Stimulated activated CD4-positive, alpha-beta T cell treated with anti-CD3 and anti-CD28 coated beads, Interleukin-4, amount 100 ng/mL, for 1 hour (primary cell): ENCODE results near the gene ABL1.

Source experiments
- DNase-seq: peaks from one replicate; pipeline ENCODE4 v3.0.0-alpha.2; 2020

ABL1 gene

DNA sequence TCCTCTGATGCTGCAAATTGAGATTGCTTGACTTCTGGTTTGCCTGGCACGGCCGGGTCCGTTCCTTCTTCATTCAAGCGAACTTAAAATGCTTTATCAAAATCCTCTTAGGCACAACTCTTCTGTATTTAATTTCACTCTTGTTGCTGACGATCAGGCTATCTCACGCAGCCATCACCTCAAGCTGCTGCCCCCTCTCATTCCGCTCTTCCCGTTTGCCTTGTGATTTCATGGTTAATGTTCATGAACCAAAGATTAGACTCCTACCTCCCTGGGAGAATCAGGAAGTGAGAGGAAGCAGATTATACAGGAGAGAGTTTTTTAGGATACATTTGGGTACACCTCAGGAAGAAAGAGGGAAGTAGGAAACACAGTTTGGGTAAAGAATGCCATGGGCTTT is 38.9 kb downstream of the ABL1 start:
- no peak for DNase-seq

DNA sequence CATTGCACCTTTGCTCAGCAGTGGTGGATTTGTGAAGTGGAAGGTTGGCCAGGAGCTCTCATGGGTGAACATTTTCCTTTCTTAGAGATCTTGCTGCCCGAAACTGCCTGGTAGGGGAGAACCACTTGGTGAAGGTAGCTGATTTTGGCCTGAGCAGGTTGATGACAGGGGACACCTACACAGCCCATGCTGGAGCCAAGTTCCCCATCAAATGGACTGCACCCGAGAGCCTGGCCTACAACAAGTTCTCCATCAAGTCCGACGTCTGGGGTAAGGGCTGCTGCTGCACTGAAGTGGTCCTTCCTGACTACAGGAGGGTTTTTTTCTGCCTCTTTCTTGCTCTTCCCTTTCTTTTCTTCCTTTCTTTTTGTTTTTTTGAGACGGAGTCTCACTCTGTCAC is 39.7 kb downstream of the ABL1 start:
- DNase-seq, result no peak

DNA sequence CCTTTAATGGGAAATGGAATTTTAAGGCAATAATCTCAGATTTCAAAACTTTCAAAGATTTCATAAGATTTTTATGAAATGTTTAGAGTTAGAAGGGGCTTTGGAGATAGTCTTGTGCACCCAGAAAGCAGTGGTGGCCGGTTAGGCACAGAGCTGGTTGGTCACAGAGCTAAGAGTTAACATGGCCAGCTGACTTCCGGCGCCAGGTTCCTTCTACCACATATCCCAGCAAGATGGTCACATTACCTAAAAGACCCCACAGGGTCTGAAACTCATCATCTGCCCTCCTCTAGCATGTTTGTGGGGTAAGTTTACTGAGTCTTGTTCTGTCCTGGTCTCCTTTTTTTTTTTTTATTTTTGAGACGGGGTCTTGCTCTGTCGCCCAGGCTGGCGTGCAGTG is 42.2 kb downstream of the ABL1 start:
- DNase-seq, result no peak

DNA sequence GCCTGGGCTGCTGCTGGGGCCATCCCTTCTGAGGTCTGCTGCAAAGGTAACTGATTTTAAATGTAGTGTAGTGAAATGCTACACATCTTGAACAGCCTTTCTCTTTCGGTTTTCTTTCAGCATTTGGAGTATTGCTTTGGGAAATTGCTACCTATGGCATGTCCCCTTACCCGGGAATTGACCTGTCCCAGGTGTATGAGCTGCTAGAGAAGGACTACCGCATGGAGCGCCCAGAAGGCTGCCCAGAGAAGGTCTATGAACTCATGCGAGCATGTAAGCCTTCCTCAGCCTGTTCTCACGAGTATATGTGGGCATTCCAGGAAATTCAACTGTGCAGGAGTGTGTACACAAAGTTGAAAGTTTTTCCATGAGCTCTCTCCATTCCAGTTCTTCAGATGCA is 43.2 kb downstream of the ABL1 start:
- no peak for DNase-seq

DNA sequence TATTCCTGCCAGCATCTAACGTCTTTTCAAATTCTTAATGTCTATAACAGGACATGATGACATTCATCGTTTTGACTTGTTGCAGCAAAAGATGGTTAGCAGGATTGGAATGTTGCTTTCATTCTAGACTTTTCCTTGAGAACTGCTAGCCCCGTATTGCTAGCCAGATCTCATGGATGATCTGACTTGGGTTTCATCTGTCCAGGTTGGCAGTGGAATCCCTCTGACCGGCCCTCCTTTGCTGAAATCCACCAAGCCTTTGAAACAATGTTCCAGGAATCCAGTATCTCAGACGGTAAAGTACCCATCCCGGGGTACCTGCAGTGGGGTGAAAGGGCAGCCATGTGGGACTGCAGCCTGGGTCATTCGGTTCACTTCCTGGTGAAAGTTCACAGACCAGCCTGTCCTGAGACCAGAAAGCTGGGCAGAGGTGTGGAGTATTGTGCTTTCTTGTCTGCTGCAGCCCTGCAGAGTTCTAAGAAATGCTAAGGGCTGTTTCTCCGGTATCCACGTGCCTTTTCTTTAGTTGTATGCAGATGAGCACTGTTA is 44.9 kb downstream of the ABL1 start:
- no peak for DNase-seq

DNA sequence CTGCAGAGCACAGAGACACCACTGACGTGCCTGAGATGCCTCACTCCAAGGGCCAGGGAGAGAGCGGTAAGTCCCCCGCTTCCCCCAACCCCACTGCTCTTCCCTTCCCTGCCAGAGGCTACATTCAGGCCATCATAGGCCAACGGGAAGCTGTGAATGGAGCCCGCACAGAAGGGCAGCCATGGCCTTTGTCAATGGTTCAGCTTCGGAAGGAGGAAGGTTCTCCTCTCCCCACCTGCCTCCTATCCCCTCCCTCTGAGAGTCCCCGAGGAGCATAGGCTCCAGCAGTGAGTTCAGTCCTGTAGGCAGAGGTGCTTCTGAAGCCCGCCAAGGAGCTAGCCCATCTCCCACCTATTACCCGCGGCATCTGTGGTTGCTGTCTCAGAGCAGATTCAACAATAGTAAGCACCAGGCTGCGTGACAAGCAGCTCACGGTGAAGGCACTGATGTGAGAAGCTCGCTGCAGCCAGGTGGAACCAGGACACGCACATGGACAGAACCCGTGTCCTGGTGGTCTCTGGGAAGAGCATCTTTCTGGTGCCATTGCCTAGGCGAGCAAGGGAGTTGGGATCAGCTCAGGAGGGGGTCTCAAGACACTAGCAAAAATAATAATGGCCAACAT is 45.7 kb downstream of the ABL1 start:
- no peak for DNase-seq

DNA sequence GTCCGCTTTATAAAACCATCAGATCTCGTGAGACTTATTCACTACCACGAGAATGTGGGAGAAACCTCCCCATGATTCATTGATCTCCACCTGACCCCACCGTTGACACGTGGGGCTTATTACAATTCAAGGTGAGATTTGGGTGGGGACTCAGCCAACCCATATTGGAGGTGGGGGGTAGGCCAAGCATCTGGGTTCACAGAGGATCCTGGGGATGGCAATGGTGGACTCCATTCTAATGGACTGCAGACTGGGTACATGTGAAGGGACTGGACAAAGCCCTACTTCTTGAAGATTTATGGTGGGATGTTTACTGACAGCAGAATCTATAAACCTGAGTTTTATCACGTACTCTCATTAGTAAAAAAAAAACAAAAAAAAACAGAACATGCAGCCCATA is 46.5 kb downstream of the ABL1 start:
- no peak for DNase-seq

DNA sequence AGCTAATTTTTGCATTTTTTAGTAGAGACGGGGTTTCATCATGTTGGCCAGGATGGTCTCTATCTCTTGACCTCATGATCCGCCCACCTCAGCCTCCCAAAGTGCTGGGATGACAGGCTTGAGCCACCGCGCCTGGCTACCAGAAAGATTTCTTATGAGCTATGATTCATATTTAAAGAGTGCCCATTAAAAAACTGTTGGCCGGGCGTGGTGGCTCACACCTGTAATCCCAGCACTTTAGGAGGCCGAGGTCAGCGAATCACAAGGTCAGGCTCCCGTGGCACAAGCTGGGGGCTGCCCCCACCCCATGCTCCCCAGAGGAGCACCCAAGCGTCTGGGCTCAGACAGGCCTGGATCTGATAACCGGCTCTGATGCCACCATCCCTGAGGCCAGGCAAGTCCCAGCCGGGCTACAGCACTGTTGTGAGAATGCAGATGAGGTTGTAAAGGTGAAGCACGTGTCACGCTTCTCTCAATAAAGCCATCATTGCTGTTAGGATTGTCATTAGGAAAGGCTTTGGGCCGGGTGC is 47.7 kb downstream of the ABL1 start:
- DNase-seq, result no peak

DNA sequence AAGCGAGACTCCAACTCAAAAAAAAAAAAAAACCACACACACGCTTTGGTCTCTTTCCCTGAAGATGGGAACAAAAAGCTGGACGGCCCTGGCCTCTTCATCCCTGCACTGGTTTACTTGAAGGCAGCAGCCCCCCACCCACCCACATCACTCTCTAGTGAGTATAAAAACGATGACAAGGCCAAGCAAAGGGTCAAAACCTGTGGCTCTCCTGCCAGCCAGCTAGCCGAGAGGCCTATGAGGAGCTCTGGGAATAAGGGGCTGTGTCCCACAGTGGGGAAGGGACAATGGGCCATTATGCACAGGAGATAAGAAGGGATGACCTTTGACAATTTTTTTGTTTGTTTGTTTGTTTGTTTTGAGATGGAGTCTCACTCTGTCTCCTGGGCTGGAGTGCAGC is 48.4 kb downstream of the ABL1 start:
- DNase-seq, result no peak

DNA sequence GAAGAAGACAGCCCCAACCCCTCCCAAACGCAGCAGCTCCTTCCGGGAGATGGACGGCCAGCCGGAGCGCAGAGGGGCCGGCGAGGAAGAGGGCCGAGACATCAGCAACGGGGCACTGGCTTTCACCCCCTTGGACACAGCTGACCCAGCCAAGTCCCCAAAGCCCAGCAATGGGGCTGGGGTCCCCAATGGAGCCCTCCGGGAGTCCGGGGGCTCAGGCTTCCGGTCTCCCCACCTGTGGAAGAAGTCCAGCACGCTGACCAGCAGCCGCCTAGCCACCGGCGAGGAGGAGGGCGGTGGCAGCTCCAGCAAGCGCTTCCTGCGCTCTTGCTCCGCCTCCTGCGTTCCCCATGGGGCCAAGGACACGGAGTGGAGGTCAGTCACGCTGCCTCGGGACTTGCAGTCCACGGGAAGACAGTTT is 49.1 kb downstream of the ABL1 start:
- DNase-seq, result no peak

DNA sequence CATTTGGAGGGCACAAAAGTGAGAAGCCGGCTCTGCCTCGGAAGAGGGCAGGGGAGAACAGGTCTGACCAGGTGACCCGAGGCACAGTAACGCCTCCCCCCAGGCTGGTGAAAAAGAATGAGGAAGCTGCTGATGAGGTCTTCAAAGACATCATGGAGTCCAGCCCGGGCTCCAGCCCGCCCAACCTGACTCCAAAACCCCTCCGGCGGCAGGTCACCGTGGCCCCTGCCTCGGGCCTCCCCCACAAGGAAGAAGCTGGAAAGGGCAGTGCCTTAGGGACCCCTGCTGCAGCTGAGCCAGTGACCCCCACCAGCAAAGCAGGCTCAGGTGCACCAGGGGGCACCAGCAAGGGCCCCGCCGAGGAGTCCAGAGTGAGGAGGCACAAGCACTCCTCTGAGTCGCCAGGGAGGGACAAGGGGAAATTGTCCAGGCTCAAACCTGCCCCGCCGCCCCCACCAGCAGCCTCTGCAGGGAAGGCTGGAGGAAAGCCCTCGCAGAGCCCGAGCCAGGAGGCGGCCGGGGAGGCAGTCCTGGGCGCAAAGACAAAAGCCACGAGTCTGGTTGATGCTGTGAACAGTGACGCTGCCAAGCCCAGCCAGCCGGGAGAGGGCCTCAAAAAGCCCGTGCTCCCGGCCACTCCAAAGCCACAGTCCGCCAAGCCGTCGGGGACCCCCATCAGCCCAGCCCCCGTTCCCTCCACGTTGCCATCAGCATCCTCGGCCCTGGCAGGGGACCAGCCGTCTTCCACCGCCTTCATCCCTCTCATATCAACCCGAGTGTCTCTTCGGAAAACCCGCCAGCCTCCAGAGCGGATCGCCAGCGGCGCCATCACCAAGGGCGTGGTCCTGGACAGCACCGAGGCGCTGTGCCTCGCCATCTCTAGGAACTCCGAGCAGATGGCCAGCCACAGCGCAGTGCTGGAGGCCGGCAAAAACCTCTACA is 49.8 kb downstream of the ABL1 start:
- no peak for DNase-seq

DNA sequence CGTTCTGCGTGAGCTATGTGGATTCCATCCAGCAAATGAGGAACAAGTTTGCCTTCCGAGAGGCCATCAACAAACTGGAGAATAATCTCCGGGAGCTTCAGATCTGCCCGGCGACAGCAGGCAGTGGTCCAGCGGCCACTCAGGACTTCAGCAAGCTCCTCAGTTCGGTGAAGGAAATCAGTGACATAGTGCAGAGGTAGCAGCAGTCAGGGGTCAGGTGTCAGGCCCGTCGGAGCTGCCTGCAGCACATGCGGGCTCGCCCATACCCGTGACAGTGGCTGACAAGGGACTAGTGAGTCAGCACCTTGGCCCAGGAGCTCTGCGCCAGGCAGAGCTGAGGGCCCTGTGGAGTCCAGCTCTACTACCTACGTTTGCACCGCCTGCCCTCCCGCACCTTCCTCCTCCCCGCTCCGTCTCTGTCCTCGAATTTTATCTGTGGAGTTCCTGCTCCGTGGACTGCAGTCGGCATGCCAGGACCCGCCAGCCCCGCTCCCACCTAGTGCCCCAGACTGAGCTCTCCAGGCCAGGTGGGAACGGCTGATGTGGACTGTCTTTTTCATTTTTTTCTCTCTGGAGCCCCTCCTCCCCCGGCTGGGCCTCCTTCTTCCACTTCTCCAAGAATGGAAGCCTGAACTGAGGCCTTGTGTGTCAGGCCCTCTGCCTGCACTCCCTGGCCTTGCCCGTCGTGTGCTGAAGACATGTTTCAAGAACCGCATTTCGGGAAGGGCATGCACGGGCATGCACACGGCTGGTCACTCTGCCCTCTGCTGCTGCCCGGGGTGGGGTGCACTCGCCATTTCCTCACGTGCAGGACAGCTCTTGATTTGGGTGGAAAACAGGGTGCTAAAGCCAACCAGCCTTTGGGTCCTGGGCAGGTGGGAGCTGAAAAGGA is 50.7 kb downstream of the ABL1 start:
- no peak for DNase-seq

DNA sequence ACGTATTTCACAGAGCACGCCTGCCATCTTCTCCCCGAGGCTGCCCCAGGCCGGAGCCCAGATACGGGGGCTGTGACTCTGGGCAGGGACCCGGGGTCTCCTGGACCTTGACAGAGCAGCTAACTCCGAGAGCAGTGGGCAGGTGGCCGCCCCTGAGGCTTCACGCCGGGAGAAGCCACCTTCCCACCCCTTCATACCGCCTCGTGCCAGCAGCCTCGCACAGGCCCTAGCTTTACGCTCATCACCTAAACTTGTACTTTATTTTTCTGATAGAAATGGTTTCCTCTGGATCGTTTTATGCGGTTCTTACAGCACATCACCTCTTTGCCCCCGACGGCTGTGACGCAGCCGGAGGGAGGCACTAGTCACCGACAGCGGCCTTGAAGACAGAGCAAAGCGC is 51.9 kb downstream of the ABL1 start:
- no peak for DNase-seq

DNA sequence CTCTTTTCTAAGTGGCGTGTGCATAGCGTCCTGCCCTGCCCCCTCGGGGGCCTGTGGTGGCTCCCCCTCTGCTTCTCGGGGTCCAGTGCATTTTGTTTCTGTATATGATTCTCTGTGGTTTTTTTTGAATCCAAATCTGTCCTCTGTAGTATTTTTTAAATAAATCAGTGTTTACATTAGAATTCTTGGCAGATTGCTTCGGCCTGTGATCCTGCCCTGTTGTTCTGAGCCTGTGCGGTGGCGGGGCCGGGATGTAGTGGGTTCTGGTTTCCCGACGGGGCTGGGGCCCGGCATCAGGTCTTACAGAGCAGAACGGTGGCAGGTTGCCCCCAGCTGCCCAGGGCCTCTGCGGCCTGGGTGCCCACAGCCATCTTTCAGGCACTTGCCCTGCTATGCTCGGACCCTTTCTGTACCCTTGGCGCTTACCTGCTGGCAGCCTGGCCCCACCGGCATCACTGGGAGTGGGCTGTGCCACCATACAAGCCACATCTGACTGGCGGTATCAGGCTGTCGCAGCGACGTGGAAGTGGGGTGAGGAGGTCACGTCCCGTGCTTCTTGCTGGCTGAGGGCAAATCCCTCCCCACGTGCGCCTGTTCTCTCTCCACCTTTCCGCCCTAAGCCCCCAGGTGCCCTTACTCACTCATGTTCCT is 52.6 kb downstream of the ABL1 start:
- DNase-seq, result no peak

DNA sequence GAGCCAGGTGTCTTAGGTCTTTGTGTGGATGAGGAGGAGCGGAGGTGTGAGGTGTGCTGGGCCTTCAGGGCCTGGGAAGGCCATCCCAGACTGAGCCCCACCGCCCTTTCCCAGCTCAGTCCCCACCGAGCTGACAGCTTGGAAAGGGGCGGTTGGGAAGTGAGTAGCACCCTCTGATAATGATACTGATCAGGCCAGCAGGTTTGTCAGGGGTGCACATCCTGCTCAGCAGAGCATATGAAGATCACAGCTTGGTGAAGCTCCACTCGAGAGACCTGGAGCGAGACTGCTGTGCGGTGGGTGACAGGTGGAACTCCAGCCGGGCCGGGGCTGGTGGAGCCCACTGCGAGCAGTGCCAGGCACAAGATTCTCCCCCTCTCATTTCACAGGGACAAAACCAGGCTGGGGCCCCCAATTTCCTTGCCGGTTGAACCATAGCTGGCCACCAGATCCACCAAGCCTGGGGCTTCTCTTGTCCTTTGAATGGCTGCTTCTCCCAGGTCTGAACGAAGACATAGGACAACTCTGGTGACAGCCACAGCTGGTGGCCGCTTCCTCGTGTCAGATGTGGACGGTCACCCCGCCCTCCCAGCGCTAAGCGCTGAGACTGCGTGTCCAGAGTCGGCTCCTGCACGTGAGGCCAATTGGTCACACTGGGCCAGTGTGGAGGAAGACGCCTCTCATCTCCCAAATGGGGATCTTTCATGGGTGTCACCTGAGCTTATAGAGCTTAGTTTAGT is 53.3 kb downstream of the ABL1 start:
- DNase-seq, result no peak

DNA sequence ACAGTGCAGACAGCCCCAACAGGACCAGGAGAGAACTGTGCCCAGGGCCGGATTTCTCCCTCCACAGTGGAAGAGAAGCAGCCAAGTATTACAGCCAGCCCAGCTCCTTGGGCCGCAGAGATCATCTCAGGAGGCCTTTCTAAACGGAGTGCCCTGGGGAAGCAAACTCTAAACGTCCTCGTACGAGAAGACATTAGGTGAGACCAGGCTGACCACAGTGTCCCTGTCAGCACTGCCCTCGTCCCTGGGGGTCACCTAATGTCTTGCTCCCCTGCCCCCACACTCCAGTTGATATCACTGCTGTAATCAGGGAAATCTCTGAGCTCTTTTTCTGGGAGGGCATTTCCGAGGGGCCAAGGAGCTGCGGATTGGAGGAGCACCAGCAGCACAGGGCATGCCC is 55.1 kb downstream of the ABL1 start:
- DNase-seq, result no peak

DNA sequence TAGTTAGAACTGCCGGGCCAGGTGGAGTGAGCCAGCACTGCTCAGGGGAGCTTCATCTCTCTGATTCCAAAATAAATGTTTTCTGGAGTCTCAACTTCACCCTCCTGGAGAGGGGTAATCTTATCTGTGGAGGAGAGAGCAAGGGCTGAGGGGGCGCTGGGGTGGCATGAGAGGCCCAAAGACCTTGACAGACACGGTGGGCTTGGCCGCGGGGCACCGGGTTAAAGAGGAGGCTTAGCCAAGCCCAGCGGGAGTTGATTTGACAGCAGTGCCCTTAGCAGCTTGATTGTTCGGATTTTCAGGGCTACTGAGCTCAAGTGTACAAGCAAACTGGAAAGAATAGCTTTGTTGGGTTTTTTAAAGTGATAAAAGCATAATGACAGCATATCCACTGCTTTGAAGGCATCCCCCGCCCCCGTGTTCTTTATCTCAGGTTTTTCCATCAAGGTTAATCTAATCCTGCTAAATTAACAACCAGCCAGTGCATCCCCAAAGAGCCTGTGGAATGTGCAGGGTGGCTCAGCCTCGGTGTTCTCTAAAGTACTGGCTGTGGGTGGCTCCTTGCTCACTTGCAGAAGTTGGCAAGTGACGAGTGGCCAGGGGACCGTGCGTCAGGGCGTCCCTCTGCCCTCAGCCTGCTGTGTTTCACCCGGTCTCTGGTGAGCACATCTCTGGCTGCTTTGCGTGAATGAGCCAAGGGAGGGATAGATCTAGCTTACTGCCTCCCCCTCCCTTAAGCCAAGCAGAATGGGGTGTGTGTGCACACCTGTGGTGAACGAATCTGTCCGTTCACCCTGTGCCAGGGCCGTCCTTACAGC is 56.0 kb downstream of the ABL1 start:
- DNase-seq, result no peak

DNA sequence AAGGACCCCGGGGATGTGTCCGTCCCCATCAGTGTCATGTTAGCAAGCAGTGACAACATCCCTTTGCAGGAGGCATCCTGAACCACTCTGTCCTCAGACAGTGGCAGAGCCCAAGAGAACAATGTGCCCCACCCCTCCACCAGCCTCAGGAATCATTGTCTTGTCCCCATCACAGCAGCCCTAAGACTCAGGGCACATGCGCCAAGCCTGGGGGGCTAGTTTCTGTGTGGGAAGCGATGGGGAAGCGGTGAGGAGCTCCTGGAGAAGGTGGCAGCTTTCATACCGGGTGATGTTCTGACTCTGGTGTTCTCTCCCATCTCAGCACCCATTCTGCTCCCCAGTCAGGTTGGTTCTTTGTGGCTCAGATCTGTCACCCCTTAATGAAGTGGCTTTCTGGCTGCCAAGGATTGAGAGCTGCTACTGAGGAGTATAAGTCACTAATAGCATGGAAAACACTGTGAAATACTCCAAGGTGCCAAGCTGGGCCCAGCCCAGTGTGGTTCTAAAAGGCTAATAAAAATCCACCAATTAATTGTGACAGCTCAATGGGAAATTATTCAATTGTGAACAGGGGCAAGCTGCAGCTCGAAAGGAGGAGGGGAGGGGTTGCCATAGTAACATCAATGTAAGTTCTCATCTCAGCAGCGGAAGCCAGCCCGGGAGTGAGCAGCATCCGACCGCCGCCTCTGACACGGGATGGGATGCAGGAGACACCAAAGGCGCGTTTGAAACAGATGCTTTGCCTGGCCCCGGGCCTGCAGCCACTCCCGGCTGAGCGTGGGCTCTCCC is 56.8 kb downstream of the ABL1 start:
- DNase-seq, result no peak

DNA sequence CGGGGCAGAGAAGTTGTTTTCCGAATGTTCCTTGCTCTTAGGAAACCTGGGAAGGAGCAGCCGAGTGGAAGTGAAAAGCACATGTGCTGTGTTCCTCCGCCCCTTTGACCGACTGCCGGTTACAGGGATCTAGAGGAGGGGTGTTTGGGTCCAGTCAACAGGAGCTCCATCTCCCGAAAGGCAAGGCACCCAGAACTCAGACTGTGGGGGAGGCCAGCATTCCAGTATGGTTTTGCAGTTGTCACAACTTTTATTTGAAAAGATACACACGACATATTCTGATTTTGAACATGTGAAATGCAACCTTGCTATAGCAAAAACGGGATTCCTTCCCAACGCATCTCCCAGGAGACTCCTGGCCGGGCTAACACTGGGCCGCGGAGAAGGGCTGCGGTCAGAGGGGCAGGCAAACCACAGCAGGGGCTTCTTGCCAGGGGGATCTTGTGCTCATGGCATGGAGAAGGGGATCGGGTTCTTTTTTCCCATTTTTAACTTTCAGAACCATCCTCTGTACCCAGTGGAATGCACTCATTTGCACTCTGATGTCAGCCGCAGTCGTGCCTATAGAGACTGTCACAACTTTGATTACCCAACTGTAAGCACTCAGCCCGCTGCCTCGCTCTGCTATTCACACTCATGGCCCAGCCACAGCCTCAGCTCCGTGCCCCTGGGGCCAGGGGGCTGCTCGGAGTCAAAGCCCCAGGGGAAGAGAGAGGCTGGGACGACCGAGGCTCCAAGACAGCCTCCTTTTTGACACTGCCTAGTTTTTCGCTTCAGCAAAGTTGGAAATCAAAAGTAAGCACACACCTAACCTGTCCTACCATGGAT is 57.6 kb downstream of the ABL1 start:
- no peak for DNase-seq
